Measurements from ENCODE around the gene FAM107B.

- TF ChIP-seq CREB5 (CRISPR knock-in tag; IDR thresholded peaks at IDR 0.05; ENCODE audit: low read depth) (no peak), ESRRG (CRISPR knock-in tag; IDR thresholded peaks at IDR 0.05) (no peak), ZFP30 (CRISPR knock-in tag; IDR thresholded peaks at IDR 0.05) (no peak), PATZ1 (CRISPR knock-in tag; IDR thresholded peaks at IDR 0.05; ENCODE audit: borderline replicate concordance) (no peak)
- TF ChIP-seq, protein P1, sequence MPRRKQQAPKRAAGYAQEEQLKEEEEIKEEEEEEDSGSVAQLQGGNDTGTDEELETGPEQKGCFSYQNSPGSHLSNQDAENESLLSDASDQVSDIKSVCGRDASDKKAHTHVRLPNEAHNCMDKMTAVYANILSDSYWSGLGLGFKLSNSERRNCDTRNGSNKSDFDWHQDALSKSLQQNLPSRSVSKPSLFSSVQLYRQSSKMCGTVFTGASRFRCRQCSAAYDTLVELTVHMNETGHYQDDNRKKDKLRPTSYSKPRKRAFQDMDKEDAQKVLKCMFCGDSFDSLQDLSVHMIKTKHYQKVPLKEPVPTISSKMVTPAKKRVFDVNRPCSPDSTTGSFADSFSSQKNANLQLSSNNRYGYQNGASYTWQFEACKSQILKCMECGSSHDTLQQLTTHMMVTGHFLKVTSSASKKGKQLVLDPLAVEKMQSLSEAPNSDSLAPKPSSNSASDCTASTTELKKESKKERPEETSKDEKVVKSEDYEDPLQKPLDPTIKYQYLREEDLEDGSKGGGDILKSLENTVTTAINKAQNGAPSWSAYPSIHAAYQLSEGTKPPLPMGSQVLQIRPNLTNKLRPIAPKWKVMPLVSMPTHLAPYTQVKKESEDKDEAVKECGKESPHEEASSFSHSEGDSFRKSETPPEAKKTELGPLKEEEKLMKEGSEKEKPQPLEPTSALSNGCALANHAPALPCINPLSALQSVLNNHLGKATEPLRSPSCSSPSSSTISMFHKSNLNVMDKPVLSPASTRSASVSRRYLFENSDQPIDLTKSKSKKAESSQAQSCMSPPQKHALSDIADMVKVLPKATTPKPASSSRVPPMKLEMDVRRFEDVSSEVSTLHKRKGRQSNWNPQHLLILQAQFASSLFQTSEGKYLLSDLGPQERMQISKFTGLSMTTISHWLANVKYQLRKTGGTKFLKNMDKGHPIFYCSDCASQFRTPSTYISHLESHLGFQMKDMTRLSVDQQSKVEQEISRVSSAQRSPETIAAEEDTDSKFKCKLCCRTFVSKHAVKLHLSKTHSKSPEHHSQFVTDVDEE (CRISPR knock-in tag; IDR thresholded peaks at IDR 0.05): no peak
These were observed 150.1 kb downstream of the FAM107B start for GRCh38 chr10:14624600-14624999.

Data from SK-N-SH treated with all-trans-retinoic acid at 6 μM for 48 hours (cell line).